GM23338 (cell line): ENCODE measurements around the gene EMD. TPM values are rescaled to one million over a fixed set of nuclear protein-coding genes. Genes with fewer than 3 reads are reported as not detected.

Experiments used
- ATAC-seq: fragments of 200-7000 bp; cut with Tn5 transposase; 3 replicates; pipeline ENCODE4 v1.9.1; 2020
- DNase-seq: peaks from one replicate; pipeline ENCODE4 v3.0.0-alpha.2; 2015; ENCODE audit warnings: low spot score
- H2AFZ ChIP-seq: fragments of 200-600 bp; sonication (generic); 2 replicates; pipeline ENCODE4 v1.8.0; 2016; ENCODE audit warnings: antibody characterized with exemption, mild to moderate bottlenecking, moderate library complexity
- H3F3A ChIP-seq: fragments of 200-600 bp; sonication (generic); replicated peaks from 2 replicates; pipeline ENCODE4 v1.8.0; 2017; ENCODE audit warnings: antibody characterized with exemption, mixed run types, low read depth
- H3K27ac ChIP-seq: fragments of 200-600 bp; sonication (generic); 2 replicates; pipeline ENCODE4 v1.6.1; 2016; ENCODE audit warnings: low read depth
- H3K27me3 ChIP-seq: fragments of 200-600 bp; sonication (generic); 2 replicates; pipeline ENCODE4 v1.8.0; 2016; ENCODE audit warnings: mild to moderate bottlenecking, mixed run types, moderate library complexity; ENCODE audit not compliant: insufficient read depth
- H3K36me3 ChIP-seq: fragments of 200-600 bp; sonication (generic); 2 replicates; pipeline ENCODE4 v1.8.0; 2016; ENCODE audit warnings: mild to moderate bottlenecking; ENCODE audit not compliant: insufficient read depth
- H3K4me1 ChIP-seq: fragments of 200-600 bp; sonication (generic); 2 replicates; pipeline ENCODE4 v1.8.0; 2016; ENCODE audit warnings: mild to moderate bottlenecking, moderate library complexity; ENCODE audit not compliant: insufficient read depth
- H3K4me2 ChIP-seq: fragments of 200-600 bp; sonication (generic); 2 replicates; pipeline ENCODE4 v1.7.1; 2017; ENCODE audit warnings: mixed run types
- H3K4me3 ChIP-seq: fragments of 200-600 bp; sonication (generic); 2 replicates; pipeline ENCODE4 v1.6.1; 2016; ENCODE audit warnings: mixed run types
- H3K79me2 ChIP-seq: fragments of 200-600 bp; sonication (generic); replicated peaks from 2 replicates; pipeline ENCODE4 v1.8.0; 2017; ENCODE audit warnings: mild to moderate bottlenecking; ENCODE audit not compliant: insufficient read depth
- H3K9me2 ChIP-seq: fragments of 200-600 bp; sonication (generic); 2 replicates; pipeline ENCODE4 v1.8.0; 2017; ENCODE audit not compliant: insufficient read depth
- H4K20me1 ChIP-seq: fragments of 200-600 bp; sonication (generic); replicated peaks from 2 replicates; pipeline ENCODE4 v1.8.0; 2017; ENCODE audit warnings: mild to moderate bottlenecking; ENCODE audit not compliant: insufficient read depth
- H3K27ac Mint-ChIP-seq: 2 replicates; pipeline ENCODE4 v1.8.0; 2020; ENCODE audit warnings: inconsistent platforms, mild to moderate bottlenecking, moderate library complexity, mixed read lengths
- H3K27me3 Mint-ChIP-seq: 3 replicates; pipeline ENCODE4 v1.8.0; 2022; ENCODE audit warnings: low read depth, mild to moderate bottlenecking, moderate library complexity, mixed read lengths, inconsistent platforms; ENCODE audit not compliant: insufficient read depth, poor library complexity
- H3K36me3 Mint-ChIP-seq: 3 replicates; pipeline ENCODE4 v1.8.0; 2021; ENCODE audit warnings: low read depth, mild to moderate bottlenecking, inconsistent platforms, moderate library complexity, mixed read lengths
- H3K4me1 Mint-ChIP-seq: 3 replicates; pipeline ENCODE4 v1.8.0; 2020; ENCODE audit warnings: mild to moderate bottlenecking, inconsistent platforms, mixed read lengths
- H3K4me3 Mint-ChIP-seq: 3 replicates; pipeline ENCODE4 v1.8.0; 2021; ENCODE audit warnings: moderate library complexity, mild to moderate bottlenecking, inconsistent platforms, mixed read lengths
- H3K9me3 Mint-ChIP-seq: 3 replicates; pipeline ENCODE4 v1.8.0; 2020; ENCODE audit warnings: moderate library complexity, mild to moderate bottlenecking, inconsistent platforms, mixed read lengths
- CREB1 ChIP-seq: fragments of 250-450 bp; sonication (Bioruptor Pico); IDR thresholded peaks from 2 replicates; pipeline ENCODE4 v1.5.0; 2020; ENCODE audit warnings: low read depth, mild to moderate bottlenecking, moderate library complexity
- ETS1 ChIP-seq: IDR thresholded peaks from 2 replicates; pipeline ENCODE4 v1.6.1; 2016; ENCODE audit warnings: antibody characterized with exemption
- EZH2 ChIP-seq: fragments of 200-600 bp; sonication (generic); IDR thresholded peaks from one replicate; pipeline ENCODE4 v1.8.0; 2017; ENCODE audit warnings: antibody characterized with exemption, mild to moderate bottlenecking, low read depth; ENCODE audit not compliant: unreplicated experiment
- EZH2phosphoT487 ChIP-seq: fragments of 200-600 bp; sonication (generic); IDR thresholded peaks from one replicate; pipeline ENCODE4 v1.8.1; 2018; ENCODE audit warnings: antibody characterized with exemption; ENCODE audit not compliant: unreplicated experiment
- JUNB ChIP-seq: IDR thresholded peaks from one replicate; pipeline ENCODE4 v1.6.1; 2016; ENCODE audit warnings: antibody characterized with exemption; ENCODE audit not compliant: unreplicated experiment
- NANOG ChIP-seq: IDR thresholded peaks from 2 replicates; pipeline ENCODE4 v1.6.1; 2016; ENCODE audit warnings: antibody characterized with exemption, borderline replicate concordance
- POLR2AphosphoS5 ChIP-seq: IDR thresholded peaks from 2 replicates; pipeline ENCODE4 v1.6.1; 2016; ENCODE audit warnings: antibody characterized with exemption, low read depth
- REST ChIP-seq: IDR thresholded peaks from one replicate; pipeline ENCODE4 v1.6.1; 2018; ENCODE audit warnings: antibody characterized with exemption; ENCODE audit not compliant: unreplicated experiment
- STAT1 ChIP-seq: IDR thresholded peaks from one replicate; pipeline ENCODE4 v1.6.1; 2016; ENCODE audit warnings: antibody characterized with exemption; ENCODE audit not compliant: unreplicated experiment
- ZNF114 ChIP-seq: fragments of 250-450 bp; sonication (Bioruptor Pico); IDR thresholded peaks from 2 replicates; pipeline ENCODE4 v1.5.0; 2020; ENCODE audit warnings: mild to moderate bottlenecking, moderate library complexity
- ZNF331 ChIP-seq: fragments of 250-450 bp; sonication (Bioruptor Pico); IDR thresholded peaks from 2 replicates; pipeline ENCODE4 v1.5.0; 2020; ENCODE audit warnings: low read depth, mild to moderate bottlenecking, moderate library complexity
- ZNF462 ChIP-seq: fragments of 250-450 bp; sonication (Bioruptor Pico); IDR thresholded peaks from 2 replicates; pipeline ENCODE4 v1.5.0; 2020; ENCODE audit warnings: mild to moderate bottlenecking, moderate library complexity
- polyA plus RNA-seq: library from polyadenylated mRNA; unstranded; fragments of >200 nt; fragmentation: Nextera tagmentation; extraction: Ambion mirVana; gene quantifications from 2 replicates; pipeline ENCODE4 v1.2.1, GENCODE V29; 2016
- total RNA-seq: library from RNA; depleted of rRNA; stranded (reverse); fragments of >200 nt; shearing (Covaris generic); gene quantifications from 2 replicates; pipeline ENCODE4 v1.2.3, GENCODE V29; 2014
- TF ChIP-seq, protein P1 (sequence below), 2 experiments: fragments of 200-600 bp in 1 of 2; sonication (generic) in 1 of 2; conservative IDR thresholded peaks; 2 replicates each; pipeline versions ENCODE4 v1.5.1 to v1.6.1; 2016 to 2017; ENCODE audit warnings: antibody characterized with exemption in 2 of 2, low read depth in 2 of 2, mild to moderate bottlenecking in 2 of 2, moderate library complexity in 1 of 2

EMD gene
- total and polyA plus RNA-seq, 2 experiments from 2014 or later = 74.2 to 78.6 TPM

GRCh38 chrX:154381271-154381670 is 2.2 kb downstream of the EMD start:
- H3F3A ChIP-seq = no peaks in the 10 kb centered on the region
- Mint-ChIP-seq H3K4me1 (peaks cover 18% of the 10 kb centered on the region), H3K4me3 (peak overlapping the region; percentile 14; the same call in 1 of the 3 replicates), H3K27me3 (peaks cover 12% of the 10 kb centered on the region), H3K27ac (peak overlapping the region; percentile 80; the same call in 1 of the 2 replicates), H3K9me3 (no peaks in the 10 kb centered on the region), H3K36me3 (peaks cover 20% of the 10 kb centered on the region)
- H3K79me2 ChIP-seq = peaks cover 11% of the 10 kb centered on the region
- no peaks in the 10 kb centered on the region for H4K20me1 ChIP-seq
- ATAC-seq (peak; percentile 5), DNase-seq (peak; percentile 79)
- peak overlapping the region; percentile 34; the same call in 1 of the 2 replicates for H3K4me3 ChIP-seq
- no peak overlapping the region for H2AFZ ChIP-seq
- no peak for TF ChIP-seq ZNF462 (CRISPR knock-in tag)
- no peak for TF ChIP-seq STAT1
- no peak for TF ChIP-seq ZNF331 (CRISPR knock-in tag)
- no peak for TF ChIP-seq EZH2phosphoT487
- TF ChIP-seq REST = no peak
- no peak for TF ChIP-seq EZH2
- TF ChIP-seq CREB1 (CRISPR knock-in tag) = no peak
- TF ChIP-seq POLR2AphosphoS5 = no peak
- no peak for TF ChIP-seq NANOG
- no peak for TF ChIP-seq JUNB
- TF ChIP-seq, protein P1, sequence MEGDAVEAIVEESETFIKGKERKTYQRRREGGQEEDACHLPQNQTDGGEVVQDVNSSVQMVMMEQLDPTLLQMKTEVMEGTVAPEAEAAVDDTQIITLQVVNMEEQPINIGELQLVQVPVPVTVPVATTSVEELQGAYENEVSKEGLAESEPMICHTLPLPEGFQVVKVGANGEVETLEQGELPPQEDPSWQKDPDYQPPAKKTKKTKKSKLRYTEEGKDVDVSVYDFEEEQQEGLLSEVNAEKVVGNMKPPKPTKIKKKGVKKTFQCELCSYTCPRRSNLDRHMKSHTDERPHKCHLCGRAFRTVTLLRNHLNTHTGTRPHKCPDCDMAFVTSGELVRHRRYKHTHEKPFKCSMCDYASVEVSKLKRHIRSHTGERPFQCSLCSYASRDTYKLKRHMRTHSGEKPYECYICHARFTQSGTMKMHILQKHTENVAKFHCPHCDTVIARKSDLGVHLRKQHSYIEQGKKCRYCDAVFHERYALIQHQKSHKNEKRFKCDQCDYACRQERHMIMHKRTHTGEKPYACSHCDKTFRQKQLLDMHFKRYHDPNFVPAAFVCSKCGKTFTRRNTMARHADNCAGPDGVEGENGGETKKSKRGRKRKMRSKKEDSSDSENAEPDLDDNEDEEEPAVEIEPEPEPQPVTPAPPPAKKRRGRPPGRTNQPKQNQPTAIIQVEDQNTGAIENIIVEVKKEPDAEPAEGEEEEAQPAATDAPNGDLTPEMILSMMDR (conservative IDR thresholded peaks at IDR 0.05; ENCODE audit: low read depth in 2 of 2) = no peak
- TF ChIP-seq ETS1 = no peak
- no peak for TF ChIP-seq ZNF114 (CRISPR knock-in tag)
- no peaks in the 10 kb centered on the region for H3K9me2 ChIP-seq
- H3K27ac ChIP-seq = peak overlapping the region; percentile 97
- H3K4me1 ChIP-seq = peaks cover 4% of the 10 kb centered on the region; the same call in 1 of the 2 replicates
- H3K27me3 ChIP-seq = no peaks in the 10 kb centered on the region
- no peaks in the 10 kb centered on the region for H3K36me3 ChIP-seq
- H3K4me2 ChIP-seq = peak overlapping the region; percentile 62
